ENCODE measurements around the gene NTM.

- TF ChIP-seq EZH2 (IDR thresholded peaks at IDR 0.05) = no peak
- no peak for TF ChIP-seq POLR2AphosphoS5 (IDR thresholded peaks at IDR 0.05; ENCODE audit: borderline replicate concordance, low read depth, low read length)
Observed at GRCh38 chr11:131839326-131839725, 468.9 kb downstream of the NTM start.
